ENCODE data around the gene OTUD1. TPM values are rescaled to one million over a fixed set of nuclear protein-coding genes. Genes with fewer than 3 reads are reported as not detected.

Gene OTUD1
- total RNA-seq, 2 donors from 2014 or later = 6.6 to 20.7 TPM

GRCh38 chr10:23442936-23443335, 4.1 kb downstream of the OTUD1 start:
- intact Hi-C loops (cut with DNase I) = no loop called here
- no peak for DNase-seq
- Histone ChIP-seq H3K4me1 (peaks cover 11% of the 10 kb centered on the region), H3K27me3 (no peaks in the 10 kb centered on the region), H3K36me3 (no peaks in the 10 kb centered on the region), H3K27ac (no peak overlapping the region), H3K9me3 (no peaks in the 10 kb centered on the region), H3K9ac (ENCODE audit: low read depth in 2 of 2, low read length in 2 of 2) (no peak overlapping the region), H3K4me3 (no peak overlapping the region)
- TF ChIP-seq, protein P1, sequence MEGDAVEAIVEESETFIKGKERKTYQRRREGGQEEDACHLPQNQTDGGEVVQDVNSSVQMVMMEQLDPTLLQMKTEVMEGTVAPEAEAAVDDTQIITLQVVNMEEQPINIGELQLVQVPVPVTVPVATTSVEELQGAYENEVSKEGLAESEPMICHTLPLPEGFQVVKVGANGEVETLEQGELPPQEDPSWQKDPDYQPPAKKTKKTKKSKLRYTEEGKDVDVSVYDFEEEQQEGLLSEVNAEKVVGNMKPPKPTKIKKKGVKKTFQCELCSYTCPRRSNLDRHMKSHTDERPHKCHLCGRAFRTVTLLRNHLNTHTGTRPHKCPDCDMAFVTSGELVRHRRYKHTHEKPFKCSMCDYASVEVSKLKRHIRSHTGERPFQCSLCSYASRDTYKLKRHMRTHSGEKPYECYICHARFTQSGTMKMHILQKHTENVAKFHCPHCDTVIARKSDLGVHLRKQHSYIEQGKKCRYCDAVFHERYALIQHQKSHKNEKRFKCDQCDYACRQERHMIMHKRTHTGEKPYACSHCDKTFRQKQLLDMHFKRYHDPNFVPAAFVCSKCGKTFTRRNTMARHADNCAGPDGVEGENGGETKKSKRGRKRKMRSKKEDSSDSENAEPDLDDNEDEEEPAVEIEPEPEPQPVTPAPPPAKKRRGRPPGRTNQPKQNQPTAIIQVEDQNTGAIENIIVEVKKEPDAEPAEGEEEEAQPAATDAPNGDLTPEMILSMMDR (IDR thresholded peaks at IDR 0.05) = no peak

GRCh38 chr10:23445591-23445990, 6.7 kb downstream of the OTUD1 start:
- Histone ChIP-seq H3K36me3 (no peaks in the 10 kb centered on the region), H3K9me3 (no peaks in the 10 kb centered on the region), H3K27ac (no peak overlapping the region), H3K4me3 (no peak overlapping the region), H3K4me1 (peaks cover 11% of the 10 kb centered on the region), H3K9ac (ENCODE audit: low read depth in 2 of 2, low read length in 2 of 2) (no peak overlapping the region), H3K27me3 (no peaks in the 10 kb centered on the region)
- intact Hi-C loops (cut with DNase I) = no loop called here
- TF ChIP-seq, protein P1 (IDR thresholded peaks at IDR 0.05) = no peak
- DNase-seq = no peak

DNA sequence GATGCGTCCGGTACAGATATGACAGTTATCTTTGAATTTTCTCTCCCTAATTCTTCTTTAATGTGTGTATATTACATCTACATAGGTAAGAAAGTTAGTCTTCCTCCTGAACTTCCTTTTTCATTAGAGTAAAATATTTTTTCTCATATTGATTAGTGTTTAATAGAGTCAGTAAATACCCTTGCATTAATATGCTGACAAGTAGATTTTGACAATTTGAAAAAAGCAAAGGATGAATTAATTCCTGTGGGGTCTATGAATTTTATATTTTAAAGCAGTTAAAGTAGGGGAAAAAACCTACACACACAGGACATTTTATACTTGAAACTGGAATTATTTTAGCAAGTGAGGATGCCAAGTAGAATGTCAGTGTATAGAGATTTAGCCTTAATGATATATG, 9.4 kb downstream of the OTUD1 start:
- no peaks in the 10 kb centered on the region for H3K36me3 ChIP-seq
- no peak overlapping the region for H3K4me3 ChIP-seq
- no peak overlapping the region for H3K9ac ChIP-seq (ENCODE audit: low read depth in 2 of 2, low read length in 2 of 2)
- TF ChIP-seq, protein P1 (IDR thresholded peaks at IDR 0.05) = no peak
- no peaks in the 10 kb centered on the region for H3K9me3 ChIP-seq
- no peak overlapping the region for H3K27ac ChIP-seq
- no peaks in the 10 kb centered on the region for H3K4me1 ChIP-seq
- intact Hi-C loops (cut with DNase I) = no loop called here
- DNase-seq = no peak
- no peaks in the 10 kb centered on the region for H3K27me3 ChIP-seq

GRCh38 chr10:23448802-23449570, 10.1 kb downstream of the OTUD1 start:
- H3K27me3 ChIP-seq = no peaks in the 10 kb centered on the region
- no peak overlapping the region for H3K9ac ChIP-seq (ENCODE audit: low read depth in 2 of 2, low read length in 2 of 2)
- intact Hi-C loops (cut with DNase I) = no loop called here

DNA sequence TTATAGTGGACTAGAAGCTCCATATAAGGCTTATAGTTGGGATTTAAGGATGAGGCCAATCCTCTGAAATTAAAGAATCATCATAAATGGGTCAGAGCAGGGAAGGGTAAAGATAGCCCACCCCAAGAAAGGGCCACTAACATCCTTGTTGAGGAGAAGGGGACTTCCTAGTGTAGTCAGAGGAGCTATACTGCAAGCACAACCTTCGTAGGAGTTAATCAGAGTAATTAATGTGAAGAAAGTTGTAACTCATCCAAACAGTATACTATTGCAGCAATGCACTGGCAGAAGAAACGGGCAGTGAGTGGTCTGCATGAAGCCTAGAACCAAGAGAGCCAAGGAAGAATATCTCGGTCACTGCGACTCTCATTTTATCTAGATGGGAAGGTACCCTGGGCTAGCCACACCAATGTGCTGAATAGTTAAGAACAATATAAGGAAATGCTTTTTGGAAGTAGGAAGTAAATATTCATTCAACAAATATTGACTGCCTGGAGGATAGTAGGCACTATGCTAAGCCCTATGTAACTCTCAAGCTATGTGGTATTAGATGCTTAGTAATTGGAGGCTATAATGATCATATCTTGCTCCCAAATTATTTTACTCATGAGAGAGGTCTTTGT, 13.3 kb downstream of the OTUD1 start:
- Histone ChIP-seq H3K36me3 (no peaks in the 10 kb centered on the region), H3K9ac (ENCODE audit: low read depth in 2 of 2, low read length in 2 of 2) (no peak overlapping the region), H3K4me1 (no peaks in the 10 kb centered on the region), H3K27me3 (no peaks in the 10 kb centered on the region), H3K9me3 (no peaks in the 10 kb centered on the region), H3K4me3 (no peak overlapping the region), H3K27ac (no peak overlapping the region)
- TF ChIP-seq, protein P1 (IDR thresholded peaks at IDR 0.05) = no peak
- DNase-seq = no peak
- intact Hi-C loops (cut with DNase I) = no loop called here

More at GRCh38 chr10:23448802-23449570, 10.1 kb downstream of the OTUD1 start:
- Histone ChIP-seq H3K4me1 (no peaks in the 10 kb centered on the region), H3K36me3 (no peaks in the 10 kb centered on the region), H3K9me3 (no peaks in the 10 kb centered on the region), H3K27ac (no peak overlapping the region), H3K4me3 (no peak overlapping the region)
- DNase-seq = no peak
- TF ChIP-seq, protein P1 (IDR thresholded peaks at IDR 0.05) = no peak
